Activated CD4-positive, alpha-beta T cell treated with anti-CD3 and anti-CD28 coated beads for 36 hours (primary cell): ENCODE data around the gene UCHL3. TPM values are rescaled to one million over a fixed set of nuclear protein-coding genes. Genes with fewer than 3 reads are reported as not detected.
A peak's percentile ranks its signal among the peaks of the same experiment; 100 is the strongest.
"Not testable (repeated sequence)": the region's sequence is repeated elsewhere in the genome, so short reads cannot be mapped to it uniquely, and the experiment has no call there.

Source experiments
- ATAC-seq: fragments of 200-7000 bp; cut with Tn5 transposase; one replicate; pipeline ENCODE4 v1.10.0; 2021; ENCODE audit warnings: mild to moderate bottlenecking, moderate library complexity
- CTCF ChIA-PET: fragments of 350-600 bp; sonication (Branson Sonifier 250); formaldehyde crosslinking; loops from one replicate; lab custom pipeline; 2021; ENCODE audit warnings: antibody characterized with exemption; lab: Charles Lee
- POLR2A ChIA-PET: fragments of 350-600 bp; sonication (Branson Sonifier 250); formaldehyde crosslinking; loops from one replicate; lab custom pipeline; 2021; ENCODE audit warnings: antibody characterized with exemption, inconsistent platforms; lab: Charles Lee
- DNase-seq: peaks from one replicate; pipeline ENCODE4 v3.0.0-alpha.2; 2020
- H3K27ac Mint-ChIP-seq: one replicate; pipeline ENCODE4 v1.8.0; 2021; ENCODE audit warnings: mixed read lengths
- H3K27me3 Mint-ChIP-seq: one replicate; pipeline ENCODE4 v1.8.0; 2021; ENCODE audit warnings: mixed read lengths
- H3K36me3 Mint-ChIP-seq: one replicate; pipeline ENCODE4 v1.8.0; 2021; ENCODE audit warnings: low read depth, mixed read lengths
- H3K4me1 Mint-ChIP-seq: one replicate; pipeline ENCODE4 v1.8.0; 2021; ENCODE audit warnings: mixed read lengths
- H3K4me3 Mint-ChIP-seq: one replicate; pipeline ENCODE4 v1.8.0; 2021; ENCODE audit warnings: mild to moderate bottlenecking, moderate library complexity, mixed read lengths
- H3K9me3 Mint-ChIP-seq: one replicate; pipeline ENCODE4 v1.8.0; 2021; ENCODE audit warnings: low read depth, mixed read lengths
- intact Hi-C, 2 experiments: fragments of 100-400 bp; cut with DNase I in 1 of 2; cut with micrococcal nuclease in 1 of 2; formaldehyde crosslinking; loops; one replicate each; pipeline versions ENCODE4 v1.14.2 to v1.15.1; 2022 to 2024; cut with DNase I, micrococcal nuclease
- total RNA-seq, 2 experiments: library from RNA; stranded (reverse); gene quantifications; one replicate each; pipeline ENCODE4 v1.2.3, GENCODE V29; 2021

UCHL3 gene
- total RNA-seq, 2 experiments from 2014 or later = 42.2 to 45.3 TPM

- Mint-ChIP-seq H3K27ac (no peak overlapping the region), H3K27me3 (peaks cover 3% of the 10 kb centered on the region), H3K4me3 (no peak overlapping the region), H3K9me3 (peaks cover 4% of the 10 kb centered on the region), H3K4me1 (peaks cover under 1% of the 10 kb centered on the region), H3K36me3 (no peaks in the 10 kb centered on the region)
- CTCF ChIA-PET = interaction anchor here (1.1 to 1.6 kb wide), 2 partner anchors 18 to 146 kb away, joined by 3 read pairs; no protein-coding TSS in a partner anchor
- no peak for ATAC-seq
- no peak for DNase-seq
- POLR2A ChIA-PET = no interaction called here
- intact Hi-C loops = no loop called here
Measured at GRCh38 chr13:75518439-75519088, 31.0 kb upstream of the UCHL3 start.

- ChIA-PET CTCF (interaction anchor here (0.9 kb wide), 2 partner anchors 21 to 40 kb away, joined by 3 read pairs; partner anchors contain the start of gene TBC1D4), POLR2A (no interaction called here)
- Mint-ChIP-seq H3K9me3 (peaks cover 4% of the 10 kb centered on the region), H3K27me3 (no peaks in the 10 kb centered on the region), H3K4me1 (peaks cover 8% of the 10 kb centered on the region), H3K27ac (no peak overlapping the region), H3K36me3 (peaks cover 13% of the 10 kb centered on the region), H3K4me3 (no peak overlapping the region)
- intact Hi-C loops = no loop called here
- ATAC-seq = no peak
- no peak for DNase-seq
Measured at GRCh38 chr13:75521956-75522355, 27.6 kb upstream of the UCHL3 start.

DNA sequence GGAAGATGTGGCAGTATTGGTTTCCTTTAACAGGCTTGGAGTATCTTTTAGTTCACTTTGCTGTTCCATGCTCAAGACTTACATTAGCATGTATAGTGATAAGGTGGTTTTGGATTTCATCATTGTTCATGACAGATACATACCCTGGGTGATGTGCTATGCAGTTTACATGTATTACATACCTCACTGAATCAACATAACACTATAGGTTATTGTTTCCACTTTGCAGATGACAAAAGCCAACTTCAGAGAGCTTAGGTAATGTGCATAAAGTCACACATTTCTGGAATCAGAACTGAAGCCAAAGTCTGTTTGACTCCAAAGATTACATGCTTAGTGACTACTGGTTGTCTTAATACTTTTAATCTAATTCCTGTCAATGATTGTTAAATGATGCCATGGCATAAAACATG is 19.0 kb upstream of the UCHL3 start:
- H3K4me1 Mint-ChIP-seq = peaks cover 56% of the 10 kb centered on the region
- DNase-seq (no peak), ATAC-seq (peak; percentile 93)
- peaks cover 43% of the 10 kb centered on the region for H3K36me3 Mint-ChIP-seq
- H3K4me3 Mint-ChIP-seq = no peak overlapping the region
- no peaks in the 10 kb centered on the region for H3K27me3 Mint-ChIP-seq
- no peaks in the 10 kb centered on the region for H3K9me3 Mint-ChIP-seq
- POLR2A ChIA-PET = no interaction called here
- CTCF ChIA-PET = interaction anchor here (1.1 to 2.0 kb wide), 2 partner anchors 11 to 44 kb away, joined by 3 to 7 read pairs; no protein-coding TSS in a partner anchor
- H3K27ac Mint-ChIP-seq = peak overlapping the region; percentile 67
- intact Hi-C loops = loop anchor here in 1 of 2 experiments (10.0 kb wide), 1 partner anchor 1794 kb away; the partner anchor contains the start of gene MYCBP2

GRCh38 chr13:75533861-75534260 is 15.7 kb upstream of the UCHL3 start:
- POLR2A ChIA-PET = no interaction called here
- Mint-ChIP-seq H3K27me3 (no peaks in the 10 kb centered on the region), H3K27ac (no peak overlapping the region), H3K4me1 (peaks cover 68% of the 10 kb centered on the region), H3K36me3 (peaks cover 39% of the 10 kb centered on the region), H3K9me3 (no peaks in the 10 kb centered on the region), H3K4me3 (no peak overlapping the region)
- intact Hi-C loops = loop anchor here (1.0 to 10.0 kb wide), 3 partner anchors 9 to 1791 kb away; partner anchors contain the start of gene MYCBP2 (in 1 of the 2)
- DNase-seq = no peak
- CTCF ChIA-PET = interaction anchor here (0.7 to 2.2 kb wide), 4 partner anchors 12 to 109 kb away, joined by 3 to 9 read pairs (median 6); partner anchors contain the start of gene TBC1D4
- ATAC-seq = no peak

DNA sequence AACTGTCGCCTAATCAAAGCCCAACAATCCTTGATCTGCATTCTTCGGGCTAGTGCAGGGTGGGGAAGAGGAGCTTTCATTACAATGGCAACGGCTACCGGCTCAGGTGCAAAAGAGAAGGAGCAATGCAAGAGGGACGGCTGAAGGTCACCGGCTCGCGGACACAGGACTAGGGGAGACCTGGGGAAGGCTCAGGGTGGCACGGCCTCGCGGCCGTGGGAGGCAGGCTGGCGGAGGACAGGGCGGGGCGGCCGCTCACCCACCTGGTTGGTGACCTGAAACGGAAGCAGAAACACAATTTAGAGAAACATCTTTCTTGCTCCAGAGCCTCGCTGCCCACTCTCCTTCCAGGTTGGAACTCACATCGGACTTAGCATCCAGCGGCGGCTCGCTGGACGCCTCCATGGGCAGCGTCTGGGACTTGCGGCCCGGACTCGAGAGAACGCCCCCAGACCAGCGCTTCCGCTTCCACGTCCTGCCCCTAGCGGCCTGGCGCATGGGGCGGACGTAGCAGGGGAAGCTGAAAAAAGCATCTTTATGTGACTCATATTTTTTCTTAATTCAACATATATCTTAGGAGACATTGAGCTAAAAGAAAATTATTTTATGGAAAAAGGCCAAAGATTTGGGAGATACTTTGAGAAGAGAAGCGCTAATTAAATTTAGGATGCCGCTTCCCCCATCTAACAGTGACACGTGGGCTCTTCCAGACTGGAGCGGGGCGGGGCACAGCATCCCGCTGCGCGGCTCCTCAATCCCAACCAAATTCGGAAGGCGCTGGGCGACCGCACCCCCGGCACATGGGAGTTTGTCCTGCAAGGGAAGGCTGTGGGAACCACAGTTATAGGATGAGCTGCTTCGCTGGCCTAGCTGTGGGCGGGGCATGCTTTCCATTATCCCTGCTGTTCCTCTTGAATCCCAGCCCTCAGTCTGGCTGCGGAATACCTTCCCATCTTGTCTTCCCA is 11.9 kb upstream of the UCHL3 start, which contains the start of gene COMMD6:
TSS of gene COMMD6 (minus strand) at position 441 of the 965 bp plus-strand sequence. CDS start at position 405, 36 bp downstream.
- H3K9me3 Mint-ChIP-seq = no peaks in the 10 kb centered on the region
- peaks cover 28% of the 10 kb centered on the region for H3K36me3 Mint-ChIP-seq
- intact Hi-C loops = loop anchor here (1.0 to 10.0 kb wide), 9 partner anchors 12 to 1787 kb away; partner anchors contain the start of genes UCHL3 (in 2 of the 2), CLN5 (in 1 of the 2), FBXL3 (in 1 of the 2) and KLF12 (in 1 of the 2)
- ChIA-PET CTCF (interaction anchor here (0.6 to 2.2 kb wide), 4 partner anchors 10 to 106 kb away, joined by 3 to 8 read pairs (median 4); partner anchors contain the start of gene TBC1D4), POLR2A (interaction anchor here (0.6 kb wide), 1 partner anchor 25 kb away, joined by 4 read pairs; no protein-coding TSS in a partner anchor)
- ATAC-seq (peak; percentile 96), DNase-seq (peak; percentile 89)
- H3K27ac Mint-ChIP-seq = peak within 1 kb of the TSS; percentile 96
- H3K27me3 Mint-ChIP-seq = no peaks in the 10 kb centered on the region
- peak within 1 kb of the TSS; percentile 100 for H3K4me3 Mint-ChIP-seq
- peaks cover 46% of the 10 kb centered on the region for H3K4me1 Mint-ChIP-seq

DNA sequence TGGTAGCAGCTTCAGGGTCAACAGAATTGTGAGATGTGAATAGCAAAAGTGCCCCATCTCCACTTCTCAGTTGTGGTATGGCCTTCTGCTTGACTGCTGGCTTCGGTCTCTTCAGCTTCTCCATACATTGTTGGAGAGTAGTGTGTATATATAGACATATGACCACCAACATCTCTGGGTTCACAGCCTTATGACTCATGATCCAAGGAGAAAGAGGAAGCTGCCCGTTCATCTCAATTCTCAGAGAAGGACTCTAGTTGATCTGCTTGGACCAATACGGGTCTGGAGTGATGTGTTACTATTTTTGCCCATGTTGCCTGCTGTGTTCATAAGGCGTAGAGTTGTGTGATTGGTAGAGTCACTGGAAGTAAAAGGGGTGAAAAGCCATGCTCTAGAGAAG is 8.3 kb upstream of the UCHL3 start:
- Mint-ChIP-seq H3K4me3 (no peak overlapping the region), H3K9me3 (no peaks in the 10 kb centered on the region), H3K27ac (no peak overlapping the region), H3K4me1 (peaks cover 19% of the 10 kb centered on the region), H3K27me3 (no peaks in the 10 kb centered on the region), H3K36me3 (peaks cover 5% of the 10 kb centered on the region)
- intact Hi-C loops = no loop called here
- POLR2A ChIA-PET = no interaction called here
- ATAC-seq (no peak), DNase-seq (no peak)
- CTCF ChIA-PET = interaction anchor here (0.9 to 2.0 kb wide), 3 partner anchors 10 to 13 kb away, joined by 3 to 7 read pairs (median 4); no protein-coding TSS in a partner anchor

GRCh38 chr13:75541961-75542360 is 7.6 kb upstream of the UCHL3 start:
- Mint-ChIP-seq H3K27ac (no peak overlapping the region), H3K4me3 (no peak overlapping the region), H3K9me3 (no peaks in the 10 kb centered on the region), H3K27me3 (no peaks in the 10 kb centered on the region), H3K36me3 (peaks cover 2% of the 10 kb centered on the region), H3K4me1 (peaks cover 12% of the 10 kb centered on the region)
- no peak for ATAC-seq
- no peak for DNase-seq
- ChIA-PET POLR2A (no interaction called here), CTCF (interaction anchor here (2.0 kb wide), 1 partner anchor 11 kb away, joined by 7 read pairs; no protein-coding TSS in a partner anchor)
- intact Hi-C loops = no loop called here

DNA sequence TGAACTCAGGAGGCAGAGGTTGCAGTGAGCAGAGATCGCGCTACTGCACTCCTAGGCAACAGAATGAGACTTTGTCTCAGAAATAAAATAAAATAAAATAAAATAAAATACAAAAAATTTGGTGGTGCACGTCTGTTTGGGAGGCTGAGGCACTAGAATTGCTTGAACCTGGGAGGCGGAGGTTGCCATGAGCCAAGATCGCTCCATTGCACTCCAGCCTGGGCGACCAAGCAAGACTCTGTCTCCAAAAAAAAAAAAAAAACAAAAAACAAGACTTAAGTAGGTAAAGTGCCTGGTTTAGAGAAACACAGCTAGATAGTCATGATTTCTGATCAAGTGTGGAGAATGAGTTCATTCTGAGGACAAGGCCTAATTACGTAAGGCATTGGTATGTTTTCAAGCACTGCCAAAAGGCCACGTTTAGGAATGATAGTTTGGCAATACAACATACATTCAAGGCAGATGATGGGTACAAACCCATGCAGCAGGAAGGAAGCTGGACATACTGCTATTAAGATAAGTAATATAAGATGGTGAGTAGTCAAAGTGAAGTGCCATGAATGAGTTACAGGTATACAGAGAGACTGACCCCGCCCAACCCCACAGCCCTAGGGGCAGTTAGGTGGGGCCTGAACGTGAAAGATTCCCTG is 4.8 kb upstream of the UCHL3 start:
- Mint-ChIP-seq H3K27ac (no peak overlapping the region), H3K4me3 (no peak overlapping the region), H3K36me3 (no peaks in the 10 kb centered on the region), H3K9me3 (no peaks in the 10 kb centered on the region), H3K4me1 (peaks cover 8% of the 10 kb centered on the region), H3K27me3 (no peaks in the 10 kb centered on the region)
- no peak for ATAC-seq
- ChIA-PET CTCF (interaction anchor here (2.1 kb wide), 1 partner anchor 10 kb away, joined by 9 read pairs; no protein-coding TSS in a partner anchor), POLR2A (no interaction called here)
- intact Hi-C loops = loop anchor here in 1 of 2 experiments (1.0 to 5.0 kb wide), 2 partner anchors 11 to 1342 kb away; partner anchors contain the start of gene KCTD12
- no peak for DNase-seq

DNA sequence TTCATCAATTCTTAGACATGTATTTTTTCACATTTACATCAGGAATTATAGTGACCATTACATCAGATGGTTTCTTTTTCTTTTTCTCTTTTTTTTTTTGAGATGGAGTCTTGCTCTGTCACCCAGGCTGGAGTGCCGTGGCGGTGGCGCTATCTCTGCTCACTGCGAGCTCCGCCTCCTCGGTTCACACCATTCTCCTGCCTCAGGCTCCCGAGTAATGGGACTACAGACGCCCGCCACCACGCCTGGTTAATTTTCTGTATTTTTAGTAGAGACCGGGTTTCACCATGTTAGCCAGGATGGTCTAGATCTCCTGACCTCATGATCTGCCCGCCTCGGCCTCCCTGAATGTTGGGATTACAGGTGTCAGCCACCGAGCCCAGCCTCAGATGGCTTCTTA is 4.2 kb upstream of the UCHL3 start:
- H3K27me3 Mint-ChIP-seq, H3K4me3 Mint-ChIP-seq, H3K9me3 Mint-ChIP-seq, H3K36me3 Mint-ChIP-seq, H3K27ac Mint-ChIP-seq, POLR2A ChIA-PET, ATAC-seq, DNase-seq: not testable (repeated sequence)
- intact Hi-C loops = loop anchor here in 1 of 2 experiments (5.0 kb wide), 1 partner anchor 1342 kb away; the partner anchor contains the start of gene KCTD12
- CTCF ChIA-PET = interaction anchor here (2.1 kb wide), 1 partner anchor 10 kb away, joined by 9 read pairs; no protein-coding TSS in a partner anchor
- peaks cover 12% of the 10 kb centered on the region for H3K4me1 Mint-ChIP-seq

DNA sequence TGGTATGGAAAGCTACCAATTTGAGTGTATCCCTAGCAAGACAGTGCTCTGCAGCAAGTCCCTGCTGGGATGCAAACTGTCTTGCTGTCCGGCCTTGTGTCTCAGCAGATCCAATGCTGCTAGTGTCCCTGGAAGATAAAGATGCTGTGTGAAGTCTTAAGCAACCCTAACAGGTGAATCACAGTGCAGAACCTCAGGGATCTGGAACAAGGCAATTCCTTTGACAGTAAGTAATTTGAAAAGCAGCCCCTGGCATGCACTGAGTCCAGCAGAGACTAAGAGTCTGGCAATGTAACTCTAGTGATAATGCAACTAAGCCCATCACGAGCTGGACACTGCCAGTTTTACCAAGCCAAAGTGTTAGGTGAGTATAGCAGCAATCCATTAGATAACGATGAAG is 1.7 kb upstream of the UCHL3 start:
- POLR2A ChIA-PET = no interaction called here
- no peaks in the 10 kb centered on the region for H3K27me3 Mint-ChIP-seq
- no peak overlapping the region for H3K4me3 Mint-ChIP-seq

More for the DNA sequence above, 1.7 kb upstream of the UCHL3 start:
- Mint-ChIP-seq H3K36me3 (no peaks in the 10 kb centered on the region), H3K9me3 (no peaks in the 10 kb centered on the region), H3K27ac (no peak overlapping the region), H3K4me1 (peaks cover 26% of the 10 kb centered on the region)
- intact Hi-C loops = loop anchor here (2.0 to 5.0 kb wide), 2 partner anchors 65 to 1339 kb away; partner anchors contain the start of genes KCTD12 (in 1 of the 2) and TBC1D4 (in 1 of the 2)
- DNase-seq (no peak), ATAC-seq (no peak)
- CTCF ChIA-PET = interaction anchor here (0.8 to 1.7 kb wide), 3 partner anchors 10 to 66 kb away, joined by 5 read pairs; partner anchors contain the start of genes COMMD6 and TBC1D4
